ENCODE results near the gene SPEG.

DNA sequence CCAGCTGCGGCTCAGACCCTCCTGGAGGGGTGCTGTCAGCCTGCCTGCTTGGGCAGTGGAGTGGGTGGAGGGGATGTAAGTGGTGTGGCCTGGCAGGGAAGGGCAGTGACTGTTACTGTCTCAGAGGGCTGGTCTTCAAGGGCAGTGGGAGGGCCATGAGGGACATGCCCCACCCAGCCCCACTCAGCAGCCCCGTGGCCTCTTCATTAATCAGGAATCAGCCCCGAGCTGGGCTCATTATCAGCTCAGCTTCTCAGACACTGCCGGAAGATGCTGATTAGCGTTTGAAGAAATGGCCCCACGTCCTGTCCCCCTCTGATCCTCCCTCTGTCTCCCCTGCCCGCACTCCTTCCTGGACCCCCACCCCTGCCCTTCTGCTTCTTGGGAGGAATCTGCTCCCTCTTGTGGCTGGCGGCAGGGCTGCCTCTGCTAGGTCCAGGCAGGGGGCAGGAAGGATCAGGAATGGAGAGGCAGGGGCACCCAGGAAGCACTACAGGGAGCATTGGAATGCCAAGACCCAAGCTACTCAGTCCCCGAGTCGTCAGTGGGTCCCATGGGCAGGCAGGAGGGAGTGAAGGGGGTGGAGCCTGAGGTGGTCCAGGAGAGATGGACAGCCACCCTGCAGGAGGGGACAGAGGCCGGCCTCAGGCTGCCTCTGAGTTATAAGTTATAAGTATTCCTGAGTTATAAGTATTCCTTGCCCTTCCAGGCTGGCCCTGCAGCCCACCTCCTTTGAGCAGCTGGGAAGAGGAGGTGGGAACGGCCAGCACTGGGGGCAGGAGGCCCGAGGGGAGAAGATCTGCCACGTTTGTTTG, 86.6 kb downstream of the SPEG start:
- TF ChIP-seq, protein P1, sequence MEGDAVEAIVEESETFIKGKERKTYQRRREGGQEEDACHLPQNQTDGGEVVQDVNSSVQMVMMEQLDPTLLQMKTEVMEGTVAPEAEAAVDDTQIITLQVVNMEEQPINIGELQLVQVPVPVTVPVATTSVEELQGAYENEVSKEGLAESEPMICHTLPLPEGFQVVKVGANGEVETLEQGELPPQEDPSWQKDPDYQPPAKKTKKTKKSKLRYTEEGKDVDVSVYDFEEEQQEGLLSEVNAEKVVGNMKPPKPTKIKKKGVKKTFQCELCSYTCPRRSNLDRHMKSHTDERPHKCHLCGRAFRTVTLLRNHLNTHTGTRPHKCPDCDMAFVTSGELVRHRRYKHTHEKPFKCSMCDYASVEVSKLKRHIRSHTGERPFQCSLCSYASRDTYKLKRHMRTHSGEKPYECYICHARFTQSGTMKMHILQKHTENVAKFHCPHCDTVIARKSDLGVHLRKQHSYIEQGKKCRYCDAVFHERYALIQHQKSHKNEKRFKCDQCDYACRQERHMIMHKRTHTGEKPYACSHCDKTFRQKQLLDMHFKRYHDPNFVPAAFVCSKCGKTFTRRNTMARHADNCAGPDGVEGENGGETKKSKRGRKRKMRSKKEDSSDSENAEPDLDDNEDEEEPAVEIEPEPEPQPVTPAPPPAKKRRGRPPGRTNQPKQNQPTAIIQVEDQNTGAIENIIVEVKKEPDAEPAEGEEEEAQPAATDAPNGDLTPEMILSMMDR (IDR thresholded peaks at IDR 0.05) = peak in 3 of 6 experiments; percentile 24 to 31 (median 29)
- TF ChIP-seq POLR2A (IDR thresholded peaks at IDR 0.05) = no peak

Measured in Peyer's patch (tissue), 4 donors.